ENCODE measurements around the gene IQCN. TPM values are rescaled to one million over a fixed set of nuclear protein-coding genes. Genes with fewer than 3 reads are reported as not detected.

Gene IQCN, protein sequence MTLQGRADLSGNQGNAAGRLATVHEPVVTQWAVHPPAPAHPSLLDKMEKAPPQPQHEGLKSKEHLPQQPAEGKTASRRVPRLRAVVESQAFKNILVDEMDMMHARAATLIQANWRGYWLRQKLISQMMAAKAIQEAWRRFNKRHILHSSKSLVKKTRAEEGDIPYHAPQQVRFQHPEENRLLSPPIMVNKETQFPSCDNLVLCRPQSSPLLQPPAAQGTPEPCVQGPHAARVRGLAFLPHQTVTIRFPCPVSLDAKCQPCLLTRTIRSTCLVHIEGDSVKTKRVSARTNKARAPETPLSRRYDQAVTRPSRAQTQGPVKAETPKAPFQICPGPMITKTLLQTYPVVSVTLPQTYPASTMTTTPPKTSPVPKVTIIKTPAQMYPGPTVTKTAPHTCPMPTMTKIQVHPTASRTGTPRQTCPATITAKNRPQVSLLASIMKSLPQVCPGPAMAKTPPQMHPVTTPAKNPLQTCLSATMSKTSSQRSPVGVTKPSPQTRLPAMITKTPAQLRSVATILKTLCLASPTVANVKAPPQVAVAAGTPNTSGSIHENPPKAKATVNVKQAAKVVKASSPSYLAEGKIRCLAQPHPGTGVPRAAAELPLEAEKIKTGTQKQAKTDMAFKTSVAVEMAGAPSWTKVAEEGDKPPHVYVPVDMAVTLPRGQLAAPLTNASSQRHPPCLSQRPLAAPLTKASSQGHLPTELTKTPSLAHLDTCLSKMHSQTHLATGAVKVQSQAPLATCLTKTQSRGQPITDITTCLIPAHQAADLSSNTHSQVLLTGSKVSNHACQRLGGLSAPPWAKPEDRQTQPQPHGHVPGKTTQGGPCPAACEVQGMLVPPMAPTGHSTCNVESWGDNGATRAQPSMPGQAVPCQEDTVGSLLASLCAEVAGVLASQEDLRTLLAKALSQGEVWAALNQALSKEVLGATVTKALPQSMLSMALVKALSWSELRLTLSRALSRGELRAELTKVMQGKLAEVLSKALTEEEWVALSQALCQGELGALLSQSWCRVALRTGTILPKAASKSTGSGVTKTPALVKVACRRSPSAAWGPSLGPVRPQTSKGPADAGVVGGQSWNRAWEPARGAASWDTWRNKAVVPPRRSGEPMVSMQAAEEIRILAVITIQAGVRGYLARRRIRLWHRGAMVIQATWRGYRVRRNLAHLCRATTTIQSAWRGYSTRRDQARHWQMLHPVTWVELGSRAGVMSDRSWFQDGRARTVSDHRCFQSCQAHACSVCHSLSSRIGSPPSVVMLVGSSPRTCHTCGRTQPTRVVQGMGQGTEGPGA (N-terminal part only)
- 0.61 to 0.98 TPM (median 0.72 TPM) in 5 replicates for total RNA-seq (2022; extraction: Qiagen RNA extraction; ENCODE audit: low read depth)

GRCh38 chr19:18274219-18274780, at the start of gene IQCN:
Gene IQCN (minus strand): TSS chr19:18274452. CDS start chr19:18269478, 4,974 bp downstream.

DNA sequence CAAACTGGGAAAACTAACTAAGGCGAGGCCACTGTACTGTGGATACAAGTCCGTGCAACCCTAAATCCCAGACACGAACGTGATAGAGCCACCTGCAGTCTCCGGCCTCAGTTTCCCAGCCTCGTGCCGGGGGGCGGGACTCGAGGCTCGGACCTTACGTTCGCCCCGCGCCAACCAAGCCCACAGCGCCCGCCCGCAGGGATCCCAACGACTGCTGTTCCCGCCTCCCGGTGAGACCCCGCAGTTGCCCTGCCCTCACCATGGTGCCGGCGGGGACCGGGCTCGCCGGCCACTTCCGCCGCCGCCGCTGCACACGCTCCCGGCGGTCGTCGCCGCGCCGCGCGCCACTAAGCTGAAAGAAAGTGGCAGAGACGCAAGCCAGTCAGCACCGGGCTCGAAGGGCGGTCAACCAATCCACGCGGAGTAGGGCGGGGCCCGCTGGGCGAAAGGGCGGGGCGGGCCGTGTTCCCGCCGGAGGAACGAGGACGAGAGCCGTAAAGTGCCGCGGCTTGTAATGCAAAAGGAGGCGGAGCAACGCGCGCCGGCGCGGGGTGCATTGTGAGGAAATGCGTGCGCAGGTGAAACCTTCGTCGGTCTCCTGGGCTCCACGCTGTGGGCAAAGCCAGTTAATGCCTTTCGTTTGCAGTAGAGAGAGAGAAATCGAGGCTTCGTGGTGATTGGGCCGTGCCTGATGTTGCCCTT, 48.7 kb upstream of the IQCN start, which contains the start of gene LSM4:
LSM4 (minus strand) TSS at position 318 of the 702 bp plus-strand sequence; CDS start at position 262, 56 bp downstream.

GRCh38 chr19:18281082-18282020, 7.1 kb upstream of the IQCN start, which contains the start of gene JUND:
Gene JUND (minus strand): TSS chr19:18281622. CDS start chr19:18281484, 138 bp downstream.

DNA sequence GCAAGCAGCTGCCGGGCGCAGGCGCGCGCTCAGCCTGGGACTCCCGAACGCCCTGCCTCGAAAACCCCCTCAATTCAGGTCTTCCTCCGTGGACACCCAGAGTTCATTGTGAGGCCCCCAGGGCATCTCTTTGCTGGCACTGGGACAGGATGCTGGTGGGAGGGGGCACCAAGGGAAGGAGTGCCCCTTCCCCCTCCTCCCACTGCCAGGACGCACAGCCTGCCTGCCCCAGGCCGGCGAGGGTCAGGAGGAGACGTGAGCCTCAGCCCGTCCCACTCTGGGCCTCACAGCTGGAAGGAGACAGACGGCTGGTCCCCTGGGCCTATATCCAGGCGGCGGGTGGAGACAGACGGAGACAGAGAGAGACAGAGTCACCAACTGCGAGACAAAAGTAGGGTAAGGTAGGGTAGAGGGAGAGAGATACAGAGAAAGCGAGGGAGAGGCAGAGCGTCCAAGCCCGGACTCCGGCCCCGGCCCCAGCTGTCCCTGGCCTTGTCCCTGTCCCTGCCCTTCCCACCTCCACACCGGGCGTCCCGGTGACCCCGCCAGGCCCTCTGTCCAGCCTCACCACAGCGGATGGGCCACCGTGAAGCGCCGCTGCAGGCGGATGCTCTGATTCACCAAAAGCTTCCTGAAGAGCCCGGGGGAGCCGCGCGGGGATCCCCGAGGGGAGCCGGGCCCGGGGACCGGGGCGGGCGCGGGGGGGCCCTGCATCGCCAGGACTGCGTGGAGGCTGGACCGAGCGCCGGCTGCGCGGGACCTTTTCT, 48.4 kb downstream of the IQCN start, which contains the start of gene PDE4C:
PDE4C (minus strand) TSS at position 737 of the 767 bp plus-strand sequence; CDS start at position 714, 23 bp downstream.

Other genes with a start within 250 kb of the IQCN start
- not detected in 5 replicates for gene IL12RB1, start 187.5 kb downstream of the IQCN start, total RNA-seq (2022; extraction: Qiagen RNA extraction; ENCODE audit: low read depth)
- gene MAST3, start 176.7 kb downstream of the IQCN start, total RNA-seq (2022; extraction: Qiagen RNA extraction; ENCODE audit: low read depth): 1.9 to 2.6 TPM (median 2.3 TPM) in 5 replicates
- 1.0 to 16.9 TPM (median 11.6 TPM) in 5 replicates for gene PIK3R2, start 121.3 kb downstream of the IQCN start, total RNA-seq (2022; extraction: Qiagen RNA extraction; ENCODE audit: low read depth)
- gene IFI30, start 100.6 kb downstream of the IQCN start, total RNA-seq (2022; extraction: Qiagen RNA extraction; ENCODE audit: low read depth): 7.9 to 26.4 TPM (median 16.4 TPM) in 5 replicates
- 6.7 to 12.9 TPM (median 12.3 TPM) in 5 replicates for gene MPV17L2, start 81.2 kb downstream of the IQCN start, total RNA-seq (2022; extraction: Qiagen RNA extraction; ENCODE audit: low read depth)
- 0.50 to 1.3 TPM (median 0.95 TPM) in 5 replicates for gene RAB3A, start 70.4 kb downstream of the IQCN start, total RNA-seq (2022; extraction: Qiagen RNA extraction; ENCODE audit: low read depth)
- gene PDE4C, start 48.0 kb downstream of the IQCN start, total RNA-seq (2022; extraction: Qiagen RNA extraction; ENCODE audit: low read depth): 0.12 to 0.99 TPM (median 0.14 TPM) in 3 of 5 replicates, not detected in the others
- 22.6 to 65.5 TPM (median 54.9 TPM) in 5 replicates for gene JUND, start 7.2 kb upstream of the IQCN start, total RNA-seq (2022; extraction: Qiagen RNA extraction; ENCODE audit: low read depth)
- gene LSM4, start 48.6 kb upstream of the IQCN start, total RNA-seq (2022; extraction: Qiagen RNA extraction; ENCODE audit: low read depth): 200 to 249 TPM (median 235 TPM) in 5 replicates
- 1.6 to 3.2 TPM (median 2.6 TPM) in 5 replicates for gene PGPEP1, start 66.1 kb upstream of the IQCN start, total RNA-seq (2022; extraction: Qiagen RNA extraction; ENCODE audit: low read depth)
- 15.2 to 41.1 TPM (median 30.8 TPM) in 5 replicates for gene GDF15, start 111.7 kb upstream of the IQCN start, total RNA-seq (2022; extraction: Qiagen RNA extraction; ENCODE audit: low read depth)
- not detected in 5 replicates for gene LRRC25, start 123.2 kb upstream of the IQCN start, total RNA-seq (2022; extraction: Qiagen RNA extraction; ENCODE audit: low read depth)
- gene SSBP4, start 144.9 kb upstream of the IQCN start, total RNA-seq (2022; extraction: Qiagen RNA extraction; ENCODE audit: low read depth): 30.2 to 51.6 TPM (median 49.6 TPM) in 5 replicates
- gene ISYNA1, start 163.7 kb upstream of the IQCN start, total RNA-seq (2022; extraction: Qiagen RNA extraction; ENCODE audit: low read depth): 28.6 to 46.9 TPM (median 39.3 TPM) in 5 replicates
- gene ELL, start 247.6 kb upstream of the IQCN start, total RNA-seq (2022; extraction: Qiagen RNA extraction; ENCODE audit: low read depth): 3.7 to 6.5 TPM (median 5.4 TPM) in 5 replicates

Measured in A549 treated with ZK216348 at 1 μM for 4 hours (cell line).